ENCODE results near the gene SLA2.
"Not testable (repeated sequence)": the region's sequence is repeated elsewhere in the genome, so short reads cannot be mapped to it uniquely, and the experiment has no call there.

SLA2 gene

GRCh38 chr20:36645998-36646397 lies at the start of gene SLA2:
SLA2 (minus strand) TSS chr20:36646196; CDS start chr20:36641335, 4,861 bp downstream.
- DNase-seq = peak; percentile 17

- DNase-seq = not testable (repeated sequence)
These were observed 49.5 kb upstream of the SLA2 start for GRCh38 chr20:36695467-36695866.

- no peak for DNase-seq
These were observed 42.6 kb upstream of the SLA2 start for GRCh38 chr20:36688630-36689029.

- no peak for DNase-seq
These were observed 41.9 kb upstream of the SLA2 start for GRCh38 chr20:36687850-36688249.

GRCh38 chr20:36686944-36687343 lies 40.9 kb upstream of the SLA2 start:
- no peak for DNase-seq

- DNase-seq = no peak
These were observed 40.5 kb upstream of the SLA2 start for GRCh38 chr20:36686504-36686903.

- no peak for DNase-seq
These were observed 38.8 kb upstream of the SLA2 start for GRCh38 chr20:36684747-36685146.

- DNase-seq = no peak
These were observed 36.3 kb upstream of the SLA2 start for GRCh38 chr20:36682311-36682710.

GRCh38 chr20:36677422-36677771 lies 31.4 kb upstream of the SLA2 start:
- DNase-seq = no peak

GRCh38 chr20:36676701-36677421 lies 30.9 kb upstream of the SLA2 start:
- no peak for DNase-seq

- not testable (repeated sequence) for DNase-seq
These were observed 29.5 kb upstream of the SLA2 start for GRCh38 chr20:36675545-36675944.

- DNase-seq = no peak
These were observed 27.0 kb upstream of the SLA2 start for GRCh38 chr20:36672991-36673390.

GRCh38 chr20:36670665-36671357 lies 24.8 kb upstream of the SLA2 start:
- no peak for DNase-seq

GRCh38 chr20:36666181-36666740 lies 20.3 kb upstream of the SLA2 start:
- DNase-seq = no peak

- no peak for DNase-seq
These were observed 17.0 kb upstream of the SLA2 start for GRCh38 chr20:36663031-36663430.

- no peak for DNase-seq
These were observed 12.3 kb upstream of the SLA2 start for GRCh38 chr20:36658300-36658699.

- DNase-seq = no peak
These were observed 10.7 kb upstream of the SLA2 start for GRCh38 chr20:36656733-36657132.

GRCh38 chr20:36655004-36655403 lies 9.0 kb upstream of the SLA2 start:
- no peak for DNase-seq

- DNase-seq = no peak
These were observed 8.5 kb upstream of the SLA2 start for GRCh38 chr20:36654506-36654905.

- no peak for DNase-seq
These were observed 7.5 kb upstream of the SLA2 start for GRCh38 chr20:36653456-36653855.

- no peak for DNase-seq
These were observed 1.5 kb upstream of the SLA2 start for GRCh38 chr20:36647196-36648121.

- no peak for DNase-seq
These were observed 682 bp upstream of the SLA2 start for GRCh38 chr20:36646678-36647077.

GRCh38 chr20:36645353-36645752 lies 643 bp downstream of the SLA2 start:
- DNase-seq = no peak
